AG08396 (cell line): Measurements from ENCODE around the gene INA.

Experiments used
- DNase-seq: peaks from one replicate; pipeline ENCODE4 v3.0.0; 2012; ENCODE audit warnings: low spot score, mixed read lengths

The INA gene

GRCh38 chr10:103276251-103276895 lies 565 bp upstream of the INA start:
- no peak for DNase-seq

- DNase-seq = no peak
Observed at GRCh38 chr10:103277713-103278536, 987 bp downstream of the INA start.

- no peak for DNase-seq
Observed at GRCh38 chr10:103278537-103278823, 1.5 kb downstream of the INA start.

GRCh38 chr10:103278862-103279298 lies 1.9 kb downstream of the INA start:
- peak; percentile 48 for DNase-seq

GRCh38 chr10:103280031-103280430 lies 3.1 kb downstream of the INA start:
- DNase-seq = no peak

GRCh38 chr10:103280506-103280905 lies 3.6 kb downstream of the INA start:
- DNase-seq = no peak

GRCh38 chr10:103281753-103282152 lies 4.8 kb downstream of the INA start:
- peak; percentile 29 for DNase-seq

GRCh38 chr10:103282961-103283360 lies 6.0 kb downstream of the INA start:
- DNase-seq = no peak

- DNase-seq = peak; percentile 8
Observed at GRCh38 chr10:103284170-103284569, 7.2 kb downstream of the INA start.

GRCh38 chr10:103287992-103288391 lies 11.1 kb downstream of the INA start:
- DNase-seq = no peak

- DNase-seq = no peak
Observed at GRCh38 chr10:103291588-103291987, 14.7 kb downstream of the INA start.

- DNase-seq = peak; percentile 33
Observed at GRCh38 chr10:103295374-103296015, 18.6 kb downstream of the INA start.

- DNase-seq = no peak
Observed at GRCh38 chr10:103307594-103307993, 30.7 kb downstream of the INA start.

- no peak for DNase-seq
Observed at GRCh38 chr10:103310197-103310596, 33.3 kb downstream of the INA start.

GRCh38 chr10:103316087-103316486 lies 39.1 kb downstream of the INA start:
- no peak for DNase-seq

- DNase-seq = no peak
Observed at GRCh38 chr10:103327906-103328305, 51.0 kb downstream of the INA start.

GRCh38 chr10:103333934-103334520 lies 57.1 kb downstream of the INA start:
- peak; percentile 14 for DNase-seq

GRCh38 chr10:103334567-103334966 lies 57.6 kb downstream of the INA start:
- no peak for DNase-seq

GRCh38 chr10:103336370-103336769 lies 59.4 kb downstream of the INA start:
- DNase-seq = no peak
